ENCODE measurements around the gene ELFN2. TPM values are rescaled to one million over a fixed set of nuclear protein-coding genes. Genes with fewer than 3 reads are reported as not detected.
A peak's percentile ranks its signal among the peaks of the same experiment; 100 is the strongest.

The ELFN2 gene
- total and polyA plus RNA-seq, 12 donors, result 0.04 to 3.3 (median 0.32) TPM; not detected in 2

DNA sequence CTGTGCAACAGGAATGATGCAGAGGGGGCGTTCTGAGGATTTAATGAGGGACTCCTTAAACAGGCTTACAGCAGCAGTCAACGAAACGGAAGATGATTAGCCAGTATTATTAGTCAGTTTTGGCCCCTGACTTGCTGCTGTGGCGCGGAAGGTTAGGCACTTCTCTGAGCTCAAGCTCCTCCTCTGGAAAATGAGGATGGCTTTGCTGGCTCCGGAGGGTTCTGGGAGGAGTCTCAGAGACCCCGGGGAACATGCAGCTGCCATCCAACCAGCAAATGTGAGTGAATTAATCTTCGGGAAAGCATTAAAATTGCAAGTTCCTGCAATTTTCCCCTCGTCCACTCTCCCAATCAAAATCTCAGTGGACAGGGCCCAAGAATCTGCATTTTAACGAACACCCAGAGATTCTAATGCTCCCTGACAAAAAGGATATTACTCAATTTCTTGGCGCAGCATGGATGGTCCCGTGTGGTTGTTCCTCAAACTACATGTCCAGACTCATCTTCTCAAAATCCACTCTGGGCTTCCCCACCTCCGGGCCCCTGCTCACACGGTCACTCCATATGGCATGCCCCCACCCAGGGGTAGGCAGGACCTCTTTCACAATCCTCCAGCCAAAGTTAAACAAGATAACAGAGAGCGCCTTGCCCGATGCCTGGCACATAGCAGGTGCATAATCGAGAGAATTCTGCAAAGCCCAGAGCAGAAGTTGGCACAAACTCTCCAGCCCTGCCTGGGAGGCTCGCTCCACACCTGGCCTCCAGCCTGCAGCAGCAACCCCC, 6.4 kb downstream of the ELFN2 start:
- intact Hi-C loops (cut with DNase I), result loop anchor here (10.0 kb wide), 1 partner anchor 106 kb away; no protein-coding TSS in a partner anchor
- peak overlapping the region in 1 of 4 donors; percentile 29 for H3K4me3 ChIP-seq
- DNase-seq, result peak in 2 of 7 donors; percentile 24 to 34
- H3K4me1 ChIP-seq (replicated peaks in 1 of 2), result no peaks in the 10 kb centered on the region
- no peaks in the 10 kb centered on the region for H3K9me3 ChIP-seq (replicated peaks in 1 of 3)
- H3K27me3 ChIP-seq, result peaks cover 16% of the 10 kb centered on the region
- H3K36me3 ChIP-seq (replicated peaks in 1 of 2), result no peaks in the 10 kb centered on the region
- no peak overlapping the region for H3K27ac ChIP-seq
- TF ChIP-seq POLR2A (IDR thresholded peaks at IDR 0.05), result no peak
- TF ChIP-seq, protein P1, sequence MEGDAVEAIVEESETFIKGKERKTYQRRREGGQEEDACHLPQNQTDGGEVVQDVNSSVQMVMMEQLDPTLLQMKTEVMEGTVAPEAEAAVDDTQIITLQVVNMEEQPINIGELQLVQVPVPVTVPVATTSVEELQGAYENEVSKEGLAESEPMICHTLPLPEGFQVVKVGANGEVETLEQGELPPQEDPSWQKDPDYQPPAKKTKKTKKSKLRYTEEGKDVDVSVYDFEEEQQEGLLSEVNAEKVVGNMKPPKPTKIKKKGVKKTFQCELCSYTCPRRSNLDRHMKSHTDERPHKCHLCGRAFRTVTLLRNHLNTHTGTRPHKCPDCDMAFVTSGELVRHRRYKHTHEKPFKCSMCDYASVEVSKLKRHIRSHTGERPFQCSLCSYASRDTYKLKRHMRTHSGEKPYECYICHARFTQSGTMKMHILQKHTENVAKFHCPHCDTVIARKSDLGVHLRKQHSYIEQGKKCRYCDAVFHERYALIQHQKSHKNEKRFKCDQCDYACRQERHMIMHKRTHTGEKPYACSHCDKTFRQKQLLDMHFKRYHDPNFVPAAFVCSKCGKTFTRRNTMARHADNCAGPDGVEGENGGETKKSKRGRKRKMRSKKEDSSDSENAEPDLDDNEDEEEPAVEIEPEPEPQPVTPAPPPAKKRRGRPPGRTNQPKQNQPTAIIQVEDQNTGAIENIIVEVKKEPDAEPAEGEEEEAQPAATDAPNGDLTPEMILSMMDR (IDR thresholded peaks at IDR 0.05), result peak in 1 of 6 experiments; percentile 7
- WGBS, 4 donors, result 46 to 55% (median 51%) methylated on average over 12 to 18 of the region's 18 CpGs

DNA sequence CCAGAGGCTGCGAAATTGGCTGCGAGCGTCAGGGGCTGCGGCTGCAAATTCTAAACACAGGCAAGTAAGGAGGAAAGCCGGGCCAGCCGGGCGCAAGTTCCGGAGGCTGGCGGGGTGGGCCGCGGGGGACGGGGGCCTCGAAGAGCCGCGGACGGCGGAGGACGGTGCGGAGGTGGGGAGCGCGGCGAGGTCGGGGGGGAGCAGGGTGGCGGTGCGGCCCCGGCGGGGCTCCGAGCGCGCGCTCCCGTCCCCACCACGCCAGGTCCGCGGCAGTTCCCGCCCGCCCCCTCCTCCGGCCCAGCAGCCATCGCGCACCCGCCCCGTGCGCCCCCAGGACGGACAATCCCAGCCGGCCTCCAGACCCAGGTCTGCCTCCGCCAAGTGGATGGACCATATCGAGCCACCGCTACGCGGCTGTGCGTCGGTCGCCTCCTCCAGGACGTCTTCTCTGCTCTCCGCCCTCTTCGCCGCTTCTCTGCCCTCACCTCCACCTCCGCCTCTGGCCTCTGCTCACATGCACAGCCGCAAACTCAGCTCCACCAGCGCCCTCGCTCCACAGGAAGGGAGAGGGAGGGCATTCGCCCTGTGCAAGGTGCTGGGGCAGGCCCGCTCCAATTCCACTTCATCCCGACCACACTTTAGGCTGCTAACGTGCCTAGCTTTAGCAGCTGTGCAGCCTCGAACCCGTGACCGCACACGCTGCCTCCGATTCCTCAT, 7.2 kb downstream of the ELFN2 start:
- no peak for DNase-seq
- peak overlapping the region in 1 of 4 donors; percentile 29 for H3K4me3 ChIP-seq
- intact Hi-C loops (cut with DNase I), result loop anchor here (10.0 kb wide), 1 partner anchor 105 kb away; no protein-coding TSS in a partner anchor
- H3K27ac ChIP-seq, result no peak overlapping the region
- TF ChIP-seq, protein P1 (IDR thresholded peaks at IDR 0.05), result no peak
- TF ChIP-seq POLR2A (IDR thresholded peaks at IDR 0.05), result no peak
- H3K27me3 ChIP-seq, result peaks cover 17% of the 10 kb centered on the region
- 4 to 14% (median 6%) methylated on average over 9 to 69 of the region's 70 CpGs for WGBS, 4 donors
- no peaks in the 10 kb centered on the region for H3K4me1 ChIP-seq (replicated peaks in 1 of 2)
- no peaks in the 10 kb centered on the region for H3K9me3 ChIP-seq (replicated peaks in 1 of 3)
- H3K36me3 ChIP-seq (replicated peaks in 1 of 2), result no peaks in the 10 kb centered on the region

- no peak overlapping the region for H3K27ac ChIP-seq
- no peaks in the 10 kb centered on the region for H3K36me3 ChIP-seq (replicated peaks in 1 of 2)
- no peaks in the 10 kb centered on the region for H3K4me1 ChIP-seq (replicated peaks in 1 of 2)
- H3K27me3 ChIP-seq, result peaks cover 17% of the 10 kb centered on the region
- WGBS, 4 donors, result 14 to 81% (median 23%) methylated on average over 5 to 43 of the region's 43 CpGs
- H3K4me3 ChIP-seq, result peak overlapping the region in 1 of 4 donors; percentile 29
- no peak for TF ChIP-seq POLR2A (IDR thresholded peaks at IDR 0.05)
- TF ChIP-seq, protein P1 (IDR thresholded peaks at IDR 0.05), result no peak
- no peaks in the 10 kb centered on the region for H3K9me3 ChIP-seq (replicated peaks in 1 of 3)
- intact Hi-C loops (cut with DNase I), result no loop called here
- no peak for DNase-seq
These were observed 7.8 kb downstream of the ELFN2 start for GRCh38 chr22:37419370-37419968.
